Rectal smooth muscle tissue (tissue), 1 donor: Measurements from ENCODE around the gene RELT.

Source experiments
- H3K27ac ChIP-seq: one replicate; pipeline ENCODE4 v1.7.0; 2013; ENCODE audit warnings: low read depth, low read length, inconsistent platforms
- H3K27me3 ChIP-seq: one replicate; pipeline ENCODE4 v1.7.0; 2013; ENCODE audit warnings: low read length; ENCODE audit not compliant: control insufficient read depth, insufficient read depth
- H3K36me3 ChIP-seq: one replicate; pipeline ENCODE4 v1.7.0; 2013; ENCODE audit warnings: low read length; ENCODE audit not compliant: control insufficient read depth, insufficient read depth
- H3K4me1 ChIP-seq: one replicate; pipeline ENCODE4 v1.7.0; 2013; ENCODE audit warnings: low read length; ENCODE audit not compliant: control insufficient read depth, insufficient read depth
- H3K4me3 ChIP-seq: one replicate; pipeline ENCODE4 v1.7.0; 2013; ENCODE audit warnings: low read length
- H3K9ac ChIP-seq: one replicate; pipeline ENCODE4 v1.7.0; 2013; ENCODE audit warnings: low read length

The RELT gene

DNA sequence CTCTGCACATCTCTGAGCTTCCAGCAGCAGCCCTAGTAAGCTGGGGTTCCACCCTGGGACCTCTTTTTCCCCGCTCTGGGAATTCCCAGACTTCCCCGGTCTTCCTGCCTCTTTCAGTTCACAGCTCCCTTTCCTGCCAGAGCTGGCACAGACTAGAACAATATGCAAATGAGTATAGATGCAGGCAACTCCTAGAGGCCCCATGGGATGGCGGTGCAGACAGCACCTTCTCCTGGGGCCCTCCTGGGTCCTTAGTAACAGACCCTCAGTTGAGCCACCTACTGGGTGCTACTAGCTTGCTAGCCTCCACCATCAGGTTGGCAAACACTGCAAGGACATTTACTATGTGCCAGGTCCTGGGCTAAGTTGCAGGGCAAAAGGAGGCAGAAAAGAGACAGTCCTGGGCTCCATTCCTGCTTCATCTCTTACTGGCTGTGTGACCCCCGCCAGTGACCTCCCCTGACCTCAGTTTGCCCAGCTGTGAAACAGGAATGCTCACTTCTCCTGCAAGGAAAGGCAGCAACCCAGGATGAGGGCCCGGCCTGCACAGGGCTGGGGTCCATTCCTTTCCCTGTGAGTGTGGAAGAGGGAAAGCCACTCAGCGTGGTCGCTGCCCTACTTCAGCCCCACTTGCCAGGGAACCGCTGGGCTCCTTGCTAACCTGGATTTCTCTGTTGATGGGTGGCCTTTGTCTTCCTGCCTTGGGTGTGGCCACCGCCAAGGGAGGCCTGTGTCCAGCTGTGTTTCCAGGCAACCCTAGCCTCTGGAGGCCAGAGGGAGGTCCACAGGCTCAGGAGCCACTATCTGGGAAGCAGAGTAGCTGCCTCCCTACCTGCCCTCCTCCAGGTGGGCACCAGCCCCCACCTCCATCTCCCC lies 7.3 kb downstream of the RELT start:
- H3K36me3 ChIP-seq: no peaks in the 10 kb centered on the region
- no peak overlapping the region for H3K27ac ChIP-seq
- H3K27me3 ChIP-seq: no peaks in the 10 kb centered on the region
- no peak overlapping the region for H3K4me3 ChIP-seq
- H3K9ac ChIP-seq: no peak overlapping the region
- H3K4me1 ChIP-seq: no peaks in the 10 kb centered on the region

DNA sequence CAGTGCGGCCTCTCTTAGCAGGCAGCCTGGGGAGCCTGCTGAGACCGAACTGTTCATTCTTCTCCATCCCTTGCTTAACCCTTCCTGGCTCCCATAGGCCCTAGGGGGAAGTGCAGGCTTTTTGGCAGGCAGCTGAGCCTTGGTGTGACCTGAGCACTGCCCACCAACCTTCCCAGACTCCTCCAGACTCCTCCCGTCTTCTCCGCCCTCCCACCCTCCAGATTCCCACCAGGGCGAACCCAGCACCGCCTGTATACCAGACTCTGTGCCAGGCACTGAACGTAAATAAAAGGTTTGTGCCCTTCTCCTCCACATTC lies 7.9 kb downstream of the RELT start:
- H3K4me1 ChIP-seq: no peaks in the 10 kb centered on the region
- H3K27me3 ChIP-seq: no peaks in the 10 kb centered on the region
- H3K36me3 ChIP-seq: no peaks in the 10 kb centered on the region
- H3K27ac ChIP-seq: no peak overlapping the region
- H3K4me3 ChIP-seq: no peak overlapping the region
- no peak overlapping the region for H3K9ac ChIP-seq

DNA sequence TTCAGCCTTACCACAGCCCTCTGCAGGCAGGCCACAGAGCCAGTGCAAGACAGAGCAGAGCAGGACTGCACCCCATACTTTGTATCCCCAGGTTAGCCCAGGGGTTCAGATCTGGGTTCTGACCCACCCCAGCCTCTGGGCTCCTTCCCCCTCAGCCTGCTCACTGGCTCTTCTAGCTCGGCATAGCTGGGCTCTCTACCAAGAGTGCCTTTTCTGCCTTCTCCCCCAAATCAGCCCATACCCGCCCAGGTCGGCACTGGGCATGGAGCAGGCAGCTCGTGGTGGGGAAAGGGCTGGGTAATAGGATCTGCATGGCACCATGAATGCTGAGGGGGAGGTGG lies 8.3 kb downstream of the RELT start:
- Histone ChIP-seq H3K27me3 (no peaks in the 10 kb centered on the region), H3K4me1 (no peaks in the 10 kb centered on the region), H3K36me3 (no peaks in the 10 kb centered on the region), H3K4me3 (no peak overlapping the region), H3K27ac (no peak overlapping the region), H3K9ac (no peak overlapping the region)

DNA sequence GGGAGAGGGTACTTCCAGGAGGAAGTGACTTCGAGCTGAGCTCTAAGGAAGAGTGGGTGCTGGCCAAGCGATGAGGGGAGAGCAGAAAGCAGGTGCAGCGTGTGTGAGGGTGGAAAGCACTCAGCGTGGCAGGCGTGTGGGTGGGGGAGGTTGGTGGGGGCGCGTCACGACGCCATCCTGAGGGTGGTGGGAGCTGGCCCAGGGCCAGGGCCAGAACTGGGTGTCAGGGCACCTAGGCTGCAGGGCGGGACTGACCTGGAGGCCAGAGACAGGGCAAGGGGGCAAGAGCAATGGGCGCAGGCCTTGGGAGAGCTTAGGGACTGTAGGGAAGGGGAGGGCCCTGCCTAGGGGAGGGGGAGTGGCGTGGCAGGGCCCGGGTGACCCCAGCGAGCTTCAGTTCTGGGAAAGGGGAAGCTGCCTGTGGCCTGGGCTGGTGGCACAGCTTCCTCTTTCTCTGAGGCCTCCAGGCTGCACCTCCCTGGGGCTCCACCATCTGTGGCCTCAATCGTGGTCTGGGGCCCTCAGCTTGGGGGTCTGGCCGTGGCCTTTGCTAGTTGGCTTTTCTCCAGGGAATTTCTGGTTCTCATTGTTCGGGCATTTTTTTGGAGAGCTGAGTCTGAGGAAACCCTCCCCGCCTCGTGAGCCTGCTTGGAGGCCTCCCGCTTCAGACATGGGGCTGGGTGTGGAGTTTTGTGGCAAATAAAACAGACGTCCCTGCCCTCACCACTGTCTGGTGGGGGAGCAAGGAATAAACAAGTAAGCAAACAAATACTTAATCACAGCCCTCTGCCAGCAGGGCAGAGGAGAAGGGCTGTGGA lies 8.9 kb downstream of the RELT start:
- no peak overlapping the region for H3K9ac ChIP-seq
- no peak overlapping the region for H3K4me3 ChIP-seq
- no peaks in the 10 kb centered on the region for H3K27me3 ChIP-seq
- peak overlapping the region; percentile 8 for H3K27ac ChIP-seq
- no peaks in the 10 kb centered on the region for H3K4me1 ChIP-seq
- H3K36me3 ChIP-seq: no peaks in the 10 kb centered on the region

DNA sequence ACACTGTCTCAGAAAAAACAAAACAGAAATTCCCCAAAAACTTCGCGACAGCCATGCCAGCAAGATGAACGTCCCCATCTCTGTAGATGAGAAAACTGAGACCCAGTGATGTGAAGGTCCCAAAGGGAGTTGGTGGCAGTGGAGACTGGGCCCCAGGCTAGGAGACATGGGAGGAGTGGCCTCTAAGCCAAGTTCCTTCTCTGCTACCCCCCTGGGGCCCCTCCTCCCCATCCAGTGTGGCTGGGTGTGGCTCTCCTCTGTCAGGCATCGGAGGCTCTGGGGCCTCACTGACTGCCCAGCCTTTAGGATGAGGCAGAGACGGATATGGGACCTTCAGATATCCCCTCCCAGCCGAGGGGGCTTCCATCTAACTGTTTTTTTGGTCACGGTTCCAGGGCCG lies 9.8 kb downstream of the RELT start:
- no peaks in the 10 kb centered on the region for H3K4me1 ChIP-seq
- H3K36me3 ChIP-seq: no peaks in the 10 kb centered on the region
- no peaks in the 10 kb centered on the region for H3K27me3 ChIP-seq
- H3K4me3 ChIP-seq: no peak overlapping the region
- no peak overlapping the region for H3K9ac ChIP-seq
- no peak overlapping the region for H3K27ac ChIP-seq

DNA sequence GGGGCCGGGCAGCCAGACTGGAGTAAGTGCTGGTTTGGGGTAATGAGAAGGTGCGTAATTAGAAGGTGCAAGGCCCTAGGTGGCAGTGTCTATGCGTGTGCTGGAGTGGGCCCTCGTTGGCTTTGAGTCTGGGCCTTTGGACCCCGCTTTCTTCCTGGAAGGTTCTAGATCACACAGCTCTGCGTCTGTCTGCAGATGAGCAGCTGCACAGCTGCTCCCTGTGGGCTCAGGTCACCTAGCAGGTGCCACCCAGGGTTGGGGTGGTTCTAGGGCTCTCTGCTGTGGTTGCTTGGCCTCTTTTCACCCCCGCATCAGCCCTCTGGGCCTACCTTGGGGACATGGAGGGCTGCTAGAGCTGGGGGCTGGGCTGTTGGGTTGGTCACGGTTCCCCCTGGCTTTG lies 10.3 kb downstream of the RELT start:
- no peaks in the 10 kb centered on the region for H3K27me3 ChIP-seq
- no peak overlapping the region for H3K4me3 ChIP-seq
- H3K9ac ChIP-seq: no peak overlapping the region
- H3K4me1 ChIP-seq: no peaks in the 10 kb centered on the region
- no peaks in the 10 kb centered on the region for H3K36me3 ChIP-seq
- H3K27ac ChIP-seq: no peak overlapping the region

DNA sequence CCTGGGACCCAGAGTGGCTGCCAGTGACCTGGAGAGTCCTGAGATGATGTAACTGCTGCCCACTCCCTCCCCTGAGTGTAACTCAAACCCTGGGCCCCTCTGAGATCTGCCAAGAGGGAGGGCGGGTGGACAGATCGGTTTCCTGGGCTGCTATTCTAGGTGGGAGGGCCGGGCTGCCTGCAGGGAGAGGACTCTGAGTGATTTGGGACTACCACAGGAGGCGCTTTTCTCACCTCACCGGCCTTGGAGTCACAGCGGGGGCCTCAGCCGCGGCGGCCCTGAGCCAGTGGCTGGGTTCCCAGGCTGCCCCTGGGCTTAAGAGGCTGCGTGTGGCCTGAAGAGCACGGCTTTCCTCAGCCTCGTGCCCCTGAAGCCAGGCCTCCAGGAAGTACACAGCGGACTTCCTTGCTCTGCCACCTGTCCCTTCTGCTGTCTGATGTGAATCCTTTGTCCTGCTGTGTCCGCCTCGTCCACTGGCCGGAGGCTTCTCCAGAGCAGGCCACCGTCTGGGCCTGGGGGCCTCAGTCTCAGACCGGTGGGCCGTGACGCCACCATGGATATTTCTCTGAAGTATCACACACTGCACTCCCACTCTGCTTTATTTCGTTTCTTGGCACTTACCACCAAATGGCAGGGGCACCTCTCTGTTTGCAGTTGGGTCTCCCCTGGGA lies 11.5 kb downstream of the RELT start:
- H3K4me1 ChIP-seq: no peaks in the 10 kb centered on the region
- no peak overlapping the region for H3K27ac ChIP-seq
- no peak overlapping the region for H3K4me3 ChIP-seq
- no peaks in the 10 kb centered on the region for H3K36me3 ChIP-seq
- no peaks in the 10 kb centered on the region for H3K27me3 ChIP-seq
- H3K9ac ChIP-seq: no peak overlapping the region

DNA sequence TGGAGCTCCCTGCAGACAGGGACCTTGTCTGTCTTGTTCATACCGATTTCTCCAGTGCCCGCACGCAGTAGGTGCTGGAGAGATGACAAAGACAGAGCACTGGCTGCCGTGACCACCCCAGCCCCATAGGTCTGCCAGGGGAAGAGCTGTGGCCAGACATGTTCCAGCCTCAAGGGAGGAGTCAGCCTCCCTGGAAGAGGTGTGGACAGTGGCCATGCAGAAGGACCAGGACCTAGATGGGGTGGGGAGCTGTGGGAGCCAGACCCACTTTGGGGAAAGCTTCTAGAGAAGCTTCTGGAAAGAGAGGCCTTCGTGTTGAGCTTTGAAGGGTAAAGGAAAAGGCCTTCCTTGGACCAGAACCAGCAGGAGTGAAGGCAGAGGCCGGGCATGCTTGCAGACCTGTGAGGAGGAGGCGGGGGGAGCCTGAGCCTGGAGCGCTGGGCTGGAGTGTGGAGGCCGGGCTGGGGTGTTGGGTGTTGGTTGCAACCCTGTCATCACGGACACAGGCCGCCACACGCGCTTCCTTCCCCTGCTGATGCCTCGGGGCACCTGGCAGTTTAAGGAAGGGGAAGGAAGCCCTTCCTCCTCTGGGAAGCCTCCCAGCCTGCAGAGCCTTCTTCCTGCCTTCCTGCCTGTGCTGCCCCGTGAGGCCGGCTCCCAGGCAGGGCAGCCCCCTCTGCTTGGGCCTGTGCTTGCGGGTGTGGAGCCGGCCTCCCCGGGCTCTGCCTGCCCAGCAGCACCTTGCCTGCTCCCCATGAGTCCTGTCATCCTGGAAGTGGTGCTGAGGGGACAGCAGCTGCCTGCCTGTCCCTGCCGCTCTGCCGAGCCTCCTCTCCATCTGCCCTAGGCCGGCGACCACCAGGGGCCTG lies 12.3 kb downstream of the RELT start:
- H3K4me1 ChIP-seq: no peaks in the 10 kb centered on the region
- H3K9ac ChIP-seq: no peak overlapping the region
- no peak overlapping the region for H3K27ac ChIP-seq
- no peaks in the 10 kb centered on the region for H3K27me3 ChIP-seq
- H3K4me3 ChIP-seq: no peak overlapping the region
- no peaks in the 10 kb centered on the region for H3K36me3 ChIP-seq

DNA sequence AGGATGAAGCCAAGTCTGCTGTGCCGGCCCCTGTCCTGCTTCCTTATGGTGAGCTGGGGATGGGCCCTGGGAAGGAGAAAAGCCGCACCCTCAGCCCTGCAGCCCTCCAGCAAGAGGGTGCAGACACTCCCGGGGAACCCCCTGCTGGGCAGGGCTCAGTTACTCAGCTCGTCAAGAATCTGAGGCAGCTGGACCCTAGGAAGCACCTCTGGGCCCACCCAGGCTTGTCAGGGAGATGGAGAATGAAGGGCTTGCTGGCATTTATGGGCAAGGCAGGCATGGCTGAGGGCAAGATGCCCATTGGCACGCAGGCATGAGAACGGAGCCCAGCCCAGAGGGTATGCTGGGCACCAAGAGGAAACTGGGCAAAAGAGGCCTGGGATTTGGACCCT lies 12.9 kb downstream of the RELT start:
- no peaks in the 10 kb centered on the region for H3K4me1 ChIP-seq
- H3K27me3 ChIP-seq: no peaks in the 10 kb centered on the region
- H3K9ac ChIP-seq: no peak overlapping the region
- H3K4me3 ChIP-seq: no peak overlapping the region
- H3K36me3 ChIP-seq: no peaks in the 10 kb centered on the region
- no peak overlapping the region for H3K27ac ChIP-seq

DNA sequence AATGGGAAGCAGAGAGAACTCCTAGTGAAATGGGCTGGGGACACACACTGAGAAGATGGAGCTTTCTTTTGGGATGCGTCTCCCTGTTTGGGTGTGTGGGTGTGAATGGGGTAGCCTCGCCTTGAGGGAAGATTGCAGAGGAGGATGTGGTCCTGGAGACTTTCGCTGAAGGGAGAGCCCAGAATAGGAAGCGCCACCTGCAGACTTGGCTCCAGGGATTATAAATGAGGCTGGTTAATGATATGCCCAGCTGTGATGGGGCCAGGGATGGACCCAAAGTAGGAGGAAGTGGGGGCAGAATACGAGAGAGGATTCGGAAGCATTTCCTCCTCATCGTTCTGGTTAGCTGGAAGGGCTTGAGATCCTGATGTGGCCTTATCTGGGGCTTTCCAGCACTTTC lies 13.7 kb downstream of the RELT start:
- no peak overlapping the region for H3K27ac ChIP-seq
- no peaks in the 10 kb centered on the region for H3K27me3 ChIP-seq
- H3K9ac ChIP-seq: no peak overlapping the region
- no peak overlapping the region for H3K4me3 ChIP-seq
- H3K4me1 ChIP-seq: no peaks in the 10 kb centered on the region
- no peaks in the 10 kb centered on the region for H3K36me3 ChIP-seq

DNA sequence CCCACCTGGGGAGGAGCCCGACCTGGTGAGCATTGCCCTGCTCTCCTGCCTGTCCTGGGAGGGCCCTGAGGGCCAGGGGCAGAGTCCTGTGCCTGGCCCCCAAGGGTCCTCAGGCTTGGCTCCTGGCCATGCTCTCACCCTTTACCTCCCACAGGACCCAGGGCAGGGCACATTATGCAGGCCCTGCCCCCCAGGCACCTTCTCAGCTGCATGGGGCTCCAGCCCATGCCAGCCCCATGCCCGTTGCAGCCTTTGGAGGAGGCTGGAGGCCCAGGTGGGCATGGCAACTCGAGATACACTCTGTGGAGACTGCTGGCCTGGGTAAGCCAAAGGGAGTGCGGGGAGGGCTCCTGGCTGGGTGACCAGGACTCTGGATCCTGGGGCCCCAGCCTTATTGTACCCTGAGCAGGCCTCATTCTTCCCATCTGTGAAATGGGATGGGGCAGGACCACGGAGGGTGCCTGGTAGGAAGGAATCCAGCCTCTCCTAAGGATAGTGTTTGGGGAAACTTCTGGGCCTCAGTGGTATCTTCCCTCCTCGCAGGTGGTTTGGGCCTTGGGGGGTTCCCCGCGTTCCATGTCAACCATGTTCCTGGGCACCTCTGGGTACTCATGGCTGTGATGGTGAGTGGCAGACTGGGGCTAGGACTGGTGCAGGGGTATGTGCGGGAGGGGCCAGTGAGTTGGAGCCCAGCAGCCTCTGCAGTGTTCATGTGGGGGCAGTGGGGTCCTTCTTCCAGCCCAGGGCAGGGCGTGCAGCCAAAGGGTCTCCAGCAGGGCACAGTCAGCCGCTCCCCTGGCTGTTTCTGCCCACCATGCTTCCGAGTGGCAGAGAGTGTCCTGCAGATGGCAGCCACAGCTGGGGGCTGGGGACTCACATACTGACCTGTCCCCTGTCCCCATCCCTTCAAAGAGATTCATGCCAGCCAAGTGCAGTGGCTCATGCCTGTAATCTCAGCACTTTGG lies 14.7 kb downstream of the RELT start:
- Histone ChIP-seq H3K36me3 (no peaks in the 10 kb centered on the region), H3K27me3 (no peaks in the 10 kb centered on the region), H3K4me1 (no peaks in the 10 kb centered on the region), H3K9ac (no peak overlapping the region), H3K4me3 (no peak overlapping the region), H3K27ac (no peak overlapping the region)
